SK-N-SH (cell line): ENCODE data around the gene NKAIN1. TPM values are rescaled to one million over a fixed set of nuclear protein-coding genes. Genes with fewer than 3 reads are reported as not detected.

ENCODE experiments used
- CTCF ChIA-PET: fragments of 300-600, 350-600 bp; formaldehyde crosslinking; extraction: SDS; loops from one replicate; lab custom pipeline; 2021; lab: Yijun Ruan, JAX
- POLR2A ChIA-PET: fragments of 350-600 bp; sonication (Branson Sonifier 250); formaldehyde crosslinking; extraction: SDS; loops from one replicate; lab custom pipeline; 2020; ENCODE audit warnings: antibody characterized with exemption, inconsistent platforms; lab: Yijun Ruan, JAX
- DNase-seq: peaks from one replicate; pipeline ENCODE4 v3.0.0; 2012
- H2AFZ ChIP-seq: fragments of 200-600 bp; sonication (generic); 2 replicates; pipeline ENCODE4 v1.8.1; 2016; ENCODE audit warnings: antibody characterized with exemption, mild to moderate bottlenecking, low read depth
- H3F3A ChIP-seq: fragments of 200-600 bp; sonication (generic); replicated peaks from 2 replicates; pipeline ENCODE3; 2016; ENCODE audit warnings: antibody characterized with exemption, mild to moderate bottlenecking; ENCODE audit not compliant: insufficient read depth
- H3K27ac ChIP-seq, 2 experiments: fragments of 200-500 bp in 1 of 2; fragments of 200-600 bp in 1 of 2; sonication (Bioruptor generic) in 1 of 2; sonication (generic), shearing (Covaris generic) in 1 of 2; 2 replicates each; pipeline versions ENCODE4 v1.5.1 to v1.6.1; 2014 to 2016; ENCODE audit warnings: low read depth in 2 of 2, inconsistent platforms in 1 of 2, low read length in 1 of 2, mild to moderate bottlenecking in 1 of 2, mixed read lengths in 1 of 2
- H3K27me3 ChIP-seq: fragments of 200-600 bp; sonication (generic), shearing (Covaris generic); 2 replicates; pipeline ENCODE4 v1.6.1; 2016; ENCODE audit warnings: mixed run types; ENCODE audit not compliant: insufficient read depth
- H3K36me3 ChIP-seq, 2 experiments: fragments of 200-500 bp in 1 of 2; fragments of 200-600 bp in 1 of 2; sonication (Bioruptor generic) in 1 of 2; sonication (generic) in 1 of 2; replicated peaks in 1 of 2; 2 replicates each; pipeline versions ENCODE3 to v1.5.1; 2014 to 2016; ENCODE audit warnings: low read length in 1 of 2, mild to moderate bottlenecking in 1 of 2; ENCODE audit not compliant: insufficient read depth in 2 of 2, control insufficient read depth in 1 of 2
- H3K4me1 ChIP-seq, 2 experiments: fragments of 200-500 bp in 1 of 2; fragments of 200-600 bp in 1 of 2; sonication (Bioruptor generic) in 1 of 2; sonication (generic), shearing (Covaris generic) in 1 of 2; 2 replicates each; pipeline versions ENCODE4 v1.5.1 to v1.6.1; 2014 to 2016; ENCODE audit warnings: low read depth in 1 of 2, low read length in 1 of 2, mixed run types in 1 of 2; ENCODE audit not compliant: insufficient read depth in 2 of 2, control insufficient read depth in 1 of 2
- H3K4me2 ChIP-seq: fragments of 200-600 bp; sonication (generic), shearing (Covaris generic); 2 replicates; pipeline ENCODE4 v1.6.1; 2017; ENCODE audit warnings: mixed run types
- H3K4me3 ChIP-seq, 2 experiments: fragments of 200-500 bp in 1 of 2; fragments of 200-600 bp in 1 of 2; sonication (Bioruptor generic) in 1 of 2; sonication (generic), shearing (Covaris generic) in 1 of 2; 2 replicates each; pipeline versions ENCODE4 v1.5.1 to v1.8.1; 2014 to 2016; ENCODE audit warnings: low read depth in 2 of 2, inconsistent platforms in 1 of 2, low read length in 1 of 2, mild to moderate bottlenecking in 1 of 2, mixed read lengths in 1 of 2, moderate library complexity in 1 of 2
- H3K79me2 ChIP-seq: fragments of 200-600 bp; sonication (generic); 2 replicates; pipeline ENCODE4 v1.8.1; 2017; ENCODE audit warnings: mild to moderate bottlenecking; ENCODE audit not compliant: insufficient read depth
- H3K9ac ChIP-seq: fragments of 200-600 bp; sonication (generic); 2 replicates; pipeline ENCODE4 v1.6.1; 2017; ENCODE audit warnings: mixed run types
- H3K9me2 ChIP-seq: fragments of 200-600 bp; sonication (generic); 2 replicates; pipeline ENCODE4 v1.6.1; 2017; ENCODE audit warnings: mixed run types
- H3K9me3 ChIP-seq: fragments of 200-600 bp; sonication (generic); 2 replicates; pipeline ENCODE4 v1.6.1; 2017; ENCODE audit warnings: mixed run types, mild to moderate bottlenecking, moderate library complexity
- H4K20me1 ChIP-seq: fragments of 200-600 bp; sonication (generic); 2 replicates; pipeline ENCODE4 v1.6.1; 2017; ENCODE audit warnings: mild to moderate bottlenecking, mixed run types; ENCODE audit not compliant: insufficient read depth
- CTCF ChIP-seq: fragments of 200-600 bp; sonication (generic); IDR thresholded peaks from 2 replicates; pipeline ENCODE4 v1.6.1; 2017; ENCODE audit warnings: antibody characterized with exemption, mild to moderate bottlenecking, moderate library complexity
- ELF1 ChIP-seq: IDR thresholded peaks from 2 replicates; pipeline ENCODE4 v1.4.0; 2012
- FOSL2 ChIP-seq: IDR thresholded peaks from 2 replicates; pipeline ENCODE4 v1.4.0; 2012; ENCODE audit warnings: low read depth, mild to moderate bottlenecking, moderate library complexity, borderline replicate concordance
- GATA2 ChIP-seq: sonication (generic); formaldehyde crosslinking; IDR thresholded peaks from 2 replicates; pipeline ENCODE4 v1.5.0; 2020; ENCODE audit warnings: mild to moderate bottlenecking, missing genetic modification reagents
- IRF3 ChIP-seq: fragments of 150-350 bp; IDR thresholded peaks from 2 replicates; pipeline ENCODE4 v1.6.1; 2016; ENCODE audit warnings: mild to moderate bottlenecking, low read depth, low read length
- JUND ChIP-seq: IDR thresholded peaks from 2 replicates; pipeline ENCODE4 v1.4.0; 2012
- MXI1 ChIP-seq: IDR thresholded peaks from 2 replicates; pipeline ENCODE4 v1.6.1; 2012; ENCODE audit warnings: mild to moderate bottlenecking, low read depth, low read length, improper control_type of control experiment
- PBX3 ChIP-seq: IDR thresholded peaks from 2 replicates; pipeline ENCODE4; 2012
- RCOR1 ChIP-seq: fragments of 150-350 bp; IDR thresholded peaks from 2 replicates; pipeline ENCODE4 v1.6.1; 2017; ENCODE audit warnings: antibody characterized with exemption, low read length
- REST ChIP-seq: IDR thresholded peaks from 2 replicates; pipeline ENCODE4 v1.6.1; 2012; ENCODE audit warnings: mild to moderate bottlenecking, low read depth, low read length, moderate library complexity
- TCF12 ChIP-seq: IDR thresholded peaks from 2 replicates; pipeline ENCODE4 v1.4.0; 2012
- USF1 ChIP-seq: IDR thresholded peaks from 2 replicates; pipeline ENCODE4 v1.4.0; 2012; ENCODE audit warnings: low read depth, borderline replicate concordance
- WGBS: methylation state at CpG from one replicate; pipeline ENCODE4 v1.1.6; 2017; ENCODE audit warnings: low lambda C conversion rate; 5-methylcytosine and 5-hydroxymethylcytosine counted together
- polyA plus RNA-seq, 3 experiments: library from polyadenylated mRNA; depleted of rRNA; stranded (reverse); fragments of >200 nt; gene quantifications; 2 replicates each; pipeline ENCODE4 v1.2.3, GENCODE V29; 2012

Gene NKAIN1
- polyA plus RNA-seq, 1 of the 3 experiments (the other 2 are of a cell fraction), result 0.54 TPM

GRCh38 chr1:31203215-31203614 is 36.5 kb downstream of the NKAIN1 start:
- CTCF ChIA-PET, result interaction anchor here (22.3 kb wide), 1 partner anchor 20 kb away, joined by 211 read pairs; no protein-coding TSS in a partner anchor
- no peaks in the 10 kb centered on the region for H3K9me3 ChIP-seq
- no peak for DNase-seq
- H2AFZ ChIP-seq, result no peak overlapping the region
- H3K27ac ChIP-seq, result no peak overlapping the region
- no peak overlapping the region for H3K4me2 ChIP-seq
- H3K27me3 ChIP-seq, result no peaks in the 10 kb centered on the region
- H3K79me2 ChIP-seq, result no peaks in the 10 kb centered on the region
- H4K20me1 ChIP-seq, result no peaks in the 10 kb centered on the region
- POLR2A ChIA-PET, result no interaction called here
- no peak overlapping the region for H3K9ac ChIP-seq
- H3K9me2 ChIP-seq, result no peaks in the 10 kb centered on the region
- no peaks in the 10 kb centered on the region for H3F3A ChIP-seq
- TF ChIP-seq PBX3 (no peak), JUND (no peak), USF1 (no peak), TCF12 (no peak), RCOR1 (no peak), REST (no peak), FOSL2 (no peak), CTCF (no peak), GATA2 (no peak), ELF1 (no peak), MXI1 (no peak), IRF3 (no peak)
- WGBS, result 80% methylated on average over 10 of the region's 10 CpGs
- H3K36me3 ChIP-seq, result no peaks in the 10 kb centered on the region
- peaks cover 0 to 3% of the 10 kb centered on the region in 2 experiments; a peak in 1 of 4 replicates for H3K4me1 ChIP-seq
- no peak overlapping the region for H3K4me3 ChIP-seq
